DOHH2 (cell line): ENCODE data around the gene DACT2.

Source experiments
- CTCF ChIP-seq: fragments of 200-600 bp; sonication (generic); IDR thresholded peaks from one replicate; pipeline ENCODE4 v1.5.1; 2014; ENCODE audit warnings: antibody characterized with exemption, mild to moderate bottlenecking, low read depth, low read length; ENCODE audit not compliant: poor library complexity, severe bottlenecking
- EZH2phosphoT487 ChIP-seq: fragments of 200-600 bp; sonication (generic); IDR thresholded peaks from 2 replicates; pipeline ENCODE4 v1.6.1; 2017; ENCODE audit warnings: borderline replicate concordance, mild to moderate bottlenecking, antibody characterized with exemption, low read length, moderate library complexity, mixed read lengths

GRCh38 chr6:168313431-168314011, 6.1 kb downstream of the DACT2 start:
- TF ChIP-seq CTCF (no peak), EZH2phosphoT487 (no peak)
